Erythroblast (primary cell): Measurements from ENCODE around the gene VRK3.

Experiments used
- GATA1 ChIP-seq: IDR thresholded peaks from 2 replicates; pipeline ENCODE4 v1.6.1; 2011; ENCODE audit warnings: low read depth, mild to moderate bottlenecking, control low read depth, low read length, moderate library complexity
- POLR2A ChIP-seq: IDR thresholded peaks from 2 replicates; pipeline ENCODE4 v1.6.1; 2011; ENCODE audit warnings: mild to moderate bottlenecking, low read length

GRCh38 chr19:49954933-49955332 is 70.2 kb downstream of the VRK3 start:
- TF ChIP-seq POLR2A (no peak), GATA1 (no peak)
